ENCODE measurements around the gene SPPL3. TPM values are rescaled to one million over a fixed set of nuclear protein-coding genes. Genes with fewer than 3 reads are reported as not detected.

The SPPL3 gene
- total RNA-seq, 4 donors from 2014 or later = 16.8 to 28.7 (median 22.7) TPM

- no peak for TF ChIP-seq CTCF (IDR thresholded peaks at IDR 0.05)
- DNase-seq (ENCODE audit: low spot score) = no peak
- no peak for ATAC-seq (ENCODE audit: low FRiP score)
Measured at GRCh38 chr12:120932058-120932457, 27.9 kb upstream of the SPPL3 start.

GRCh38 chr12:120930032-120930431 is 25.9 kb upstream of the SPPL3 start:
- ATAC-seq (ENCODE audit: low FRiP score) (no peak), DNase-seq (ENCODE audit: low spot score) (no peak)
- no peak for TF ChIP-seq CTCF (IDR thresholded peaks at IDR 0.05)

DNA sequence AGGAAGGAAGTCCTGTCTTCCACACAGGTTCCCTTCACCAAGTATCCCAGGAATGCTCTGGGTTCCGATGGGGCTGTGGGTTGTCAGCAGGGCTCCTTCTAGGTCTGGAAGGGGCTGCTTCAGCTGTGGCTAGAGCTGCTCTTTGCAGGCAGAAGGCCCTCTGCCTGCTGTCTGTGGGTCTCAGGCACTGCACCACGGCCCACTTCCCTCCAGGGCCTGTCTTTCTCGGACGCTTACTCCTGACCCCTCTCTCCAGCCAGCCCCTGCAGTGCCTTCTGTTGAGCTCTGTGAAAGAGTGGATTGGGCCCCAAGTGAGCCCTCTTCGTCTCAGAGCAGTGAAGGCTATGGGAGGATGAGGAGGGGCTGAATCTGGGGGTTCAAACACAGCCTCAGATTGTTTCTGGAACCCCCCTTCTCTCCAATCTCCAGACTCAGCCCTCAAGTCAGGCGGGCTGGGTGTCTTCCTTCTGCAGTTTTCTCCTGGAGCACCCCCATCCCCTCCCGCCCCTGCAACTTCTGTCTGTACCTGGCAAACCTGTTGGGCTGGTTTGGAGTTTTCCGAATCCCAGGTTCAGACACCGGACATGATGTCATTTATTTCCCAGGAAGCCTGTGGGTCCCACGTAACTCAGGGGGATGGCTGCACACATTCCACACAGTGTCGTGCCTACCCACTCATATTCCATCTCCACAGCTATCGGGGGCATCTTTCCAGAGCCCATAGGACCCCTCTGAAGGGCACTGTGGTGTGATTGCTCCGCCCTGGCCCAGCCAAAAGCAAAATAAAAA is 24.9 kb upstream of the SPPL3 start:
- ATAC-seq (ENCODE audit: low FRiP score) (no peak), DNase-seq (ENCODE audit: low spot score) (no peak)
- TF ChIP-seq CTCF (IDR thresholded peaks at IDR 0.05) = no peak

DNA sequence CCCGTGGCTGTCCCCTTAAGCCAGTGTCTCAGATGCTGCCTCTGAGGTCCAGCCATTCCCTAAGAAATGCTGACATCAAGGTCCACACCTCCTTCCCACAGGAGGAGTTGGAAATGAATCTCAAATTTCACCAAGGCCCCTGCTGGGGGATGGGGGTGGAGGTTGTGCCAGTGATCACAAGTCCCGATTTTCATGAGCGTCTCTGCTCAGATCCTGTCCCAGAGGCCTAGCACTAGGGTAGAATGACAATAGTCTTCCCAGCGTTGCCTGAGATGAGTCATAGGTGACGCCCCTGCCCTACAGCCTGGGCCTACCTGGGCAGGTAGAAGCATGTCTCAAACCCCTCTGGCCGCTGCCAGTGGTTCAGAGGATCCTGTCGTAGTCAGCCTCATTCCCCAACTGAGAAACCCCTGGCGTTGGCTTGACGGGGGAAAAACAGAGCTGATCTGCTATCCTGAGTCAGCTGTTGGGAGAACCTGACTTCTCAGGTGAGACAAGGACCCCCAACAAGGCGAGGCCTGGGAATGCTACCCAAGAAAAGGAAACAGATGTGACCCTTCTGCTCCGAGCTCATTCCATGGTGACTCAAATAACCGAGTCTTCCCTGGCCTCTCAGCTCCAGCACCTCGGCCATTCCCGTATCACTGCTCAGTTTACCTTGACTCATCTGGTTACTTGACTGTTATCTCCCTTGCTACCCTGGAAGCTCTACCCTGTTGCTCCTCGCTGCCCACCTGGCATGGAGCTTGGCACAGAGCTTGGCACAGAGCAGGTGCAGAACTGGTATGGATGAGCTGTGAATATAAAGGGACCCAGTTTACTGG is 21.8 kb upstream of the SPPL3 start:
- TF ChIP-seq CTCF (IDR thresholded peaks at IDR 0.05) = no peak
- ATAC-seq (ENCODE audit: low FRiP score) = no peak
- DNase-seq (ENCODE audit: low spot score) = no peak

GRCh38 chr12:120922279-120922678 is 18.1 kb upstream of the SPPL3 start:
- DNase-seq (ENCODE audit: low spot score) (no peak), ATAC-seq (ENCODE audit: low FRiP score) (no peak)
- TF ChIP-seq CTCF (IDR thresholded peaks at IDR 0.05) = no peak

DNA sequence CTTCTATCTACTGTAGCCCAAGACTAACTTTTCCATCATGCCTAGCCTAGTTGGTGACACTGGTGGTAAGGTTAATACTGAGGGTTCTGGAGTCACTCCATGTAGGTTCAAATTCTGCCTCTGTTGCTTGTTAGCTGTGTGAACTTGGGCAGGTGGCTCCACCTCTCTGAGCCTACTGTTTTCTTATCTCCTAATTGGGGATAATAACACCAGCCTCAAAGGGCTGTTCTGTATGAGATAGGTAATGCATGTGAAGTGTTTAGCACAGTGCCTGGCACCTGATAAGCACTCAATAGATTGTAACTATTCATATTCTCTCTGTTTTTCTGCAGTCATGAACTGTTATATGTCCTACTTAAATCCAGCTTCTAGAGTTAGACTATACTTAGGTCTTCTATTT is 17.5 kb upstream of the SPPL3 start:
- no peak for DNase-seq (ENCODE audit: low spot score)
- ATAC-seq (ENCODE audit: low FRiP score) = no peak
- TF ChIP-seq CTCF (IDR thresholded peaks at IDR 0.05) = no peak
